Coronary artery (tissue), 2 donors: ENCODE measurements around the gene RPL27A.

Experiments used
- DNase-seq: peaks from one replicate; pipeline ENCODE4 v3.0.0-alpha.2; 2017; ENCODE audit warnings: low spot score
- H3K27ac ChIP-seq, 2 donors: fragments of 200-600 bp; sonication (generic); one replicate each; pipeline ENCODE4 v1.5.1; 2016 to 2019
- H3K4me3 ChIP-seq: fragments of 200-600 bp; sonication (generic); 2 replicates; pipeline ENCODE4 v1.5.1; 2016; ENCODE audit warnings: mild to moderate bottlenecking, moderate library complexity
- TF ChIP-seq, protein P1 (sequence below): fragments of 200-600 bp; sonication (generic); IDR thresholded peaks from one replicate; pipeline ENCODE4 v1.5.1; 2019; ENCODE audit warnings: antibody characterized with exemption

The RPL27A gene

DNA sequence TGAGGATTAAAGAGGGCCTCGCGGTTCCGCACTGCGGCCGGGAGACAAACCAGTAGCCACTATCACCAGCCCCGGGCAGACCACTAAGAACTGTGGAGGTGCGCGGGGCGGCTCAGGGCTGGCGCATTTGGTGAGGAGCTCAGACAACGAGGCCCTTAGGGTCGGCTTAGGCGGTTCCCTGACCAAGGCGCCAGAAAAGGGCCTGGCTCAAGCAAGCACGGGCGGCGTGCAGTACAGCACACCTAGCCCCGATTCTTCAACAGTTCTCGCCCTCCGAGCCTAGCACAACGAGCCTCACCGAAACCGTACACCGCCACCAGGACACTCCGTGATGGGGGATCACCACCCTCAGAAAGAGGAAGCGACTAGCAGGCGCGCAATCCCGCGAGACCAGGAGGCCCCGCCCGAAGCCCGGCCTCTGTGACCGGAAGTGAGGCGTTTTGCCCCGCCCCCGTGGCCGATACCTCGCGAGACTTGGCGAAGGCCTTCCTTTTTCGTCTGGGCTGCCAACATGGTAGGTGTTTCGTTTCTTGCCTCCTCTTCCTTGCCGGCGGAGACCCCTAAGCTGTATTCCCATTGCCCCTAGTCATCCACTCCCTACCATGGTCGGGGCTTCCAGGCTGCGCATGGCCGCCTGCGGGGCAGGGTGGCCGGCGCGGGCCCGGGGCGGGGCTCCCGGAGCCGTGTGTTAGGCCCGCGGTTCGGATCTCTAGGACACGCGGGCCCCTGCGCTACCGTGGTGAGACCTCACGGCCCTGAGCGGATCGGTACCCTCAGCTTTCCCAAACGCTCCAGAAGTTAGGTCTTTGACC, at the start of gene RPL27A, which contains the start of gene TRIM66:
TSS of gene RPL27A (plus strand) at position 490 of the 812 bp plus-strand sequence. CDS start at position 512, 22 bp downstream.
TSS of gene TRIM66 (minus strand) at position 363 of the 812 bp plus-strand sequence. CDS start 10,391 bp downstream, outside the sequence.
- H3K27ac ChIP-seq = peak within 1 kb of the TSS; percentile 95 to 98
- H3K4me3 ChIP-seq = peak within 1 kb of the TSS; percentile 80
- peak; percentile 99 for DNase-seq
- TF ChIP-seq, protein P1, sequence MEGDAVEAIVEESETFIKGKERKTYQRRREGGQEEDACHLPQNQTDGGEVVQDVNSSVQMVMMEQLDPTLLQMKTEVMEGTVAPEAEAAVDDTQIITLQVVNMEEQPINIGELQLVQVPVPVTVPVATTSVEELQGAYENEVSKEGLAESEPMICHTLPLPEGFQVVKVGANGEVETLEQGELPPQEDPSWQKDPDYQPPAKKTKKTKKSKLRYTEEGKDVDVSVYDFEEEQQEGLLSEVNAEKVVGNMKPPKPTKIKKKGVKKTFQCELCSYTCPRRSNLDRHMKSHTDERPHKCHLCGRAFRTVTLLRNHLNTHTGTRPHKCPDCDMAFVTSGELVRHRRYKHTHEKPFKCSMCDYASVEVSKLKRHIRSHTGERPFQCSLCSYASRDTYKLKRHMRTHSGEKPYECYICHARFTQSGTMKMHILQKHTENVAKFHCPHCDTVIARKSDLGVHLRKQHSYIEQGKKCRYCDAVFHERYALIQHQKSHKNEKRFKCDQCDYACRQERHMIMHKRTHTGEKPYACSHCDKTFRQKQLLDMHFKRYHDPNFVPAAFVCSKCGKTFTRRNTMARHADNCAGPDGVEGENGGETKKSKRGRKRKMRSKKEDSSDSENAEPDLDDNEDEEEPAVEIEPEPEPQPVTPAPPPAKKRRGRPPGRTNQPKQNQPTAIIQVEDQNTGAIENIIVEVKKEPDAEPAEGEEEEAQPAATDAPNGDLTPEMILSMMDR = no peak

- H3K27ac ChIP-seq = no peak overlapping the region
- H3K4me3 ChIP-seq = no peak overlapping the region
- no peak for DNase-seq
- TF ChIP-seq, protein P1 = no peak
Measured at GRCh38 chr11:8634498-8634897, 48.1 kb upstream of the RPL27A start.

DNA sequence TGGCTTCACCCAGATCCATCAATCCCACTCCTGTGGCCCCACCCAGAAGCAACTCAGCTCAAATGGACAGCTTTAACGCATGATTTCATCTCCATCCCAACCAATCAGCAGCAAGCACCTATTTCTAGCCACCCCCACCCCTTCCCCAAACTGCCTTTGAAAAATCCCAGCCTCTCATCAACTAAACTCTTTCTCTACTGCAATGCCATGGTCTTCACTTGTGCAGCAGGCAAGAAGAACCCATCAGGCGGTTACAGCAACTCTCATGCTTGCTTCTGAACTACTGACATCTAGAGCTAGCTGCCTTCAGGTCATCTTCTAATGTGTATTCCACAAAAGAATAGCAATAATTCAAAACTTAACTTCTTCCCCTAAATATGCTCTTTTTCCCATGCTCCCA, 46.5 kb upstream of the RPL27A start:
- TF ChIP-seq, protein P1 = no peak
- Histone ChIP-seq H3K27ac (no peak overlapping the region), H3K4me3 (no peak overlapping the region)
- DNase-seq = no peak

- no peak for DNase-seq
- Histone ChIP-seq H3K27ac (no peak overlapping the region), H3K4me3 (no peak overlapping the region)
- TF ChIP-seq, protein P1 = no peak
Measured at GRCh38 chr11:8638300-8638699, 44.3 kb upstream of the RPL27A start.

- DNase-seq = no peak
- no peak overlapping the region for H3K27ac ChIP-seq
- H3K4me3 ChIP-seq = no peak overlapping the region
- TF ChIP-seq, protein P1 = no peak
Measured at GRCh38 chr11:8639655-8640054, 42.9 kb upstream of the RPL27A start.

DNA sequence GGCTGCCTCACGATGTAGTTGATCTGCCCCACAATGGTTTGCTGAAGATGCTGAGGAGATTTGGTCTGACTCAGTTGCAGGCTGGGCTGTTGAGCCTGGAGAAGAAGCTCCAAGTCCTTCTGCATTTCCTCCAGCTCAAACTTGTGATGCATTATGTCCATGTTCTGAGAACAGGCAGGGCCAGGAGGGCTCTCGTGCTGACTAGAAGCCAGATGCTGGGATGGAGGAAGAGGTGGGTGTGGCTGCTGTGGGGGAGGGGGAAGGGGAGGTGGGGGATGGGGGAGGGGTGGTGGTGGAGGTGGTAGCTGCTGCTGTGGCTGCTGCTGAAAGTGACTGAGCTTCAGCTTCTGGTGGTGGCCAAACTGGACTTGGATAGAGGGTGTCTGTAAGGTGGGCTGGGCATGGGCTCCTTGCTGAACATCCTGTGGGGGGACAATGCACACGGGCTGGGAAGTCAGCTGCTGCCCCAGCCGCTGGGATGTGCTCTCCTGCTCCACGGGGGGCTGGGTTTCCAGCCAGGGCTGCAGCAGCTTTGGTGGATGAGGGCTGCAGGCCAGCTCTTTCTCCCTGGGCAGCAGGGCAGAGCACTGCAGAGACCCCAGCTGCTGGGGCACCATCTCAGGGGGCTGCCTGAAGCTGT, 42.2 kb upstream of the RPL27A start:
- TF ChIP-seq, protein P1 = no peak
- Histone ChIP-seq H3K27ac (no peak overlapping the region), H3K4me3 (no peak overlapping the region)
- DNase-seq = no peak

GRCh38 chr11:8641332-8641731, 41.3 kb upstream of the RPL27A start:
- DNase-seq = no peak
- H3K27ac ChIP-seq = no peak overlapping the region
- H3K4me3 ChIP-seq = no peak overlapping the region
- TF ChIP-seq, protein P1 = no peak
